ENCODE results near the gene KCTD11. TPM values are rescaled to one million over a fixed set of nuclear protein-coding genes. Genes with fewer than 3 reads are reported as not detected.
"Not testable (repeated sequence)": the region's sequence is repeated elsewhere in the genome, so short reads cannot be mapped to it uniquely, and the experiment has no call there.

KCTD11 gene
- total RNA-seq, 1 donor from 2014 or later = 2.6 TPM

GRCh38 chr17:7368599-7368994 is 16.6 kb downstream of the KCTD11 start:
- not testable (repeated sequence) for DNase-seq (ENCODE audit: low spot score); ATAC-seq

GRCh38 chr17:7369825-7370224 is 17.9 kb downstream of the KCTD11 start:
- DNase-seq (ENCODE audit: low spot score) = no peak
- ATAC-seq = no peak

GRCh38 chr17:7370853-7371252 is 18.9 kb downstream of the KCTD11 start:
- no peak for DNase-seq (ENCODE audit: low spot score)
- no peak for ATAC-seq

- DNase-seq (ENCODE audit: low spot score) (no peak), ATAC-seq (no peak)
These were observed 22.4 kb downstream of the KCTD11 start for GRCh38 chr17:7374353-7374752.

- ATAC-seq (no peak), DNase-seq (ENCODE audit: low spot score) (no peak)
These were observed 27.2 kb downstream of the KCTD11 start for GRCh38 chr17:7379134-7379533.

- peak; percentile 84 for ATAC-seq
- peak; percentile 79 for DNase-seq (ENCODE audit: low spot score)
These were observed 28.4 kb downstream of the KCTD11 start for GRCh38 chr17:7380321-7380720.

- ATAC-seq (peak; percentile 91), DNase-seq (ENCODE audit: low spot score) (peak; percentile 81)
These were observed 29.1 kb downstream of the KCTD11 start, which contains the start of gene TNK1 for GRCh38 chr17:7380855-7381683. TNK1 (plus strand) TSS chr17:7381089; CDS start chr17:7382927, 1,838 bp downstream.

GRCh38 chr17:7382901-7383300 is 30.9 kb downstream of the KCTD11 start:
- DNase-seq (ENCODE audit: low spot score) (no peak), ATAC-seq (no peak)

GRCh38 chr17:7383371-7383741 is 31.4 kb downstream of the KCTD11 start:
- DNase-seq (ENCODE audit: low spot score) (no peak), ATAC-seq (no peak)

- ATAC-seq (no peak), DNase-seq (ENCODE audit: low spot score) (no peak)
These were observed 32.0 kb downstream of the KCTD11 start for GRCh38 chr17:7383742-7384488.

GRCh38 chr17:7384489-7385081 is 32.6 kb downstream of the KCTD11 start:
- ATAC-seq (no peak), DNase-seq (ENCODE audit: low spot score) (no peak)

- DNase-seq (ENCODE audit: low spot score) = no peak
- no peak for ATAC-seq
These were observed 36.9 kb downstream of the KCTD11 start for GRCh38 chr17:7388856-7389255.

GRCh38 chr17:7389924-7390910 is 38.3 kb downstream of the KCTD11 start:
- no peak for DNase-seq (ENCODE audit: low spot score)
- no peak for ATAC-seq

- DNase-seq (ENCODE audit: low spot score) (no peak), ATAC-seq (no peak)
These were observed 39.3 kb downstream of the KCTD11 start for GRCh38 chr17:7391307-7391706.

- no peak for ATAC-seq
- DNase-seq (ENCODE audit: low spot score) = no peak
These were observed 41.0 kb downstream of the KCTD11 start for GRCh38 chr17:7392696-7393612.

GRCh38 chr17:7393613-7394451 is 41.9 kb downstream of the KCTD11 start:
- DNase-seq (ENCODE audit: low spot score) = no peak

GRCh38 chr17:7394452-7395191 is 42.7 kb downstream of the KCTD11 start, which contains the start of gene PLSCR3:
PLSCR3 (minus strand) TSS chr17:7394525; CDS start chr17:7394110, 415 bp downstream.
- ATAC-seq (peak; percentile 92), DNase-seq (ENCODE audit: low spot score) (peak; percentile 94)

More at GRCh38 chr17:7393613-7394451, 41.9 kb downstream of the KCTD11 start:
- peak; percentile 7 for ATAC-seq

- no peak for ATAC-seq
- DNase-seq (ENCODE audit: low spot score) = no peak
These were observed 44.2 kb downstream of the KCTD11 start for GRCh38 chr17:7396147-7396546.
